K562 (cell line): ENCODE results near the gene ANKLE1. TPM values are rescaled to one million over a fixed set of nuclear protein-coding genes. Genes with fewer than 3 reads are reported as not detected.

Experiments
- CREM ChIP-seq: IDR thresholded peaks from 2 replicates; pipeline ENCODE4 v1.6.1; 2014; ENCODE audit warnings: antibody characterized with exemption, low read depth
- DNMT1 ChIP-seq: fragments of 450-650 bp; IDR thresholded peaks from 2 replicates; pipeline ENCODE4 v1.6.1; 2016; ENCODE audit warnings: antibody characterized with exemption, mild to moderate bottlenecking
- EGR1 ChIP-seq: fragments of 450-650 bp; conservative IDR thresholded peaks from 2 replicates; pipeline ENCODE4 v1.6.1; 2017; ENCODE audit warnings: mild to moderate bottlenecking
- OTX1 ChIP-seq: fragments of 450-650 bp; formaldehyde crosslinking; IDR thresholded peaks from 2 replicates; pipeline ENCODE4 v1.4.0; 2022; ENCODE audit warnings: mild to moderate bottlenecking
- POLR2G ChIP-seq: fragments of 200-400 bp; formaldehyde crosslinking; IDR thresholded peaks from 2 replicates; pipeline ENCODE4 v1.6.1; 2017; ENCODE audit warnings: low read depth, mild to moderate bottlenecking, antibody characterized with exemption, low read length, moderate library complexity
- SP2 ChIP-seq: IDR thresholded peaks from 2 replicates; pipeline ENCODE4 v1.6.1; 2011; ENCODE audit warnings: mild to moderate bottlenecking, low read depth, low read length, moderate library complexity; ENCODE audit not compliant: poor library complexity, severe bottlenecking; ENCODE audit errors: extremely low read depth
- TCF7 ChIP-seq: sonication (generic); IDR thresholded peaks from 2 replicates; pipeline ENCODE4 v1.6.1; 2016; ENCODE audit warnings: antibody characterized with exemption, borderline replicate concordance
- ZNF76 ChIP-seq: fragments of 250-450 bp; sonication (Bioruptor Pico); IDR thresholded peaks from 2 replicates; pipeline ENCODE4 v1.4.0; 2020; ENCODE audit warnings: mild to moderate bottlenecking, moderate library complexity, borderline replicate concordance
- polyA plus RNA-seq, 8 experiments: library from polyadenylated mRNA; depleted of rRNA in 4 of 8; stranded (reverse) in 5 of 8; unstranded in 3 of 8; fragments of >200 nt; fragmentation: Nextera tagmentation in 2 of 8; fragmentation: Illumina TruSeq in 1 of 8; extraction: Ambion mirVana in 2 of 8; extraction: Trizol in 1 of 8; gene quantifications; 2 replicates each; pipeline versions ENCODE4 v1.2.1 to v1.2.3, GENCODE V29; 2011 to 2014; ENCODE audit warnings: inconsistent platforms in 1 of 8, missing spikeins in 1 of 8
- total RNA-seq, 7 experiments: library from RNA; depleted of rRNA in 6 of 7; stranded (reverse); fragments of >200 nt in 6 of 7; fragmentation: Illumina TruSeq in 2 of 7; extraction: Trizol in 2 of 7; gene quantifications; 2 replicates each; pipeline versions ENCODE4 v1.2.1 to v1.2.3, GENCODE V29; 2011 to 2021; ENCODE audit warnings: low replicate concordance in 1 of 7
- TF ChIP-seq, protein P1 (sequence below): fragments of 200-800 bp; sonication (Bioruptor generic); IDR thresholded peaks from 2 replicates; pipeline ENCODE4 v1.6.1; 2017; ENCODE audit warnings: missing genetic modification characterization, missing compliant biosample characterization
- TF ChIP-seq, protein P2 (sequence below): IDR thresholded peaks from 2 replicates; pipeline ENCODE4 v1.6.1; 2011; ENCODE audit not compliant: insufficient read length; ENCODE audit errors: extremely low read depth
- TF ChIP-seq, protein P3 (sequence below): sonication (generic); formaldehyde crosslinking; IDR thresholded peaks from 2 replicates; pipeline ENCODE4 v1.8.1; 2023; ENCODE audit warnings: mild to moderate bottlenecking, missing genetic modification reagents
- TF ChIP-seq, protein P4 (sequence below): fragments of 450-650 bp; IDR thresholded peaks from 2 replicates; pipeline ENCODE4 v1.6.1; 2016; ENCODE audit warnings: borderline replicate concordance
- TF ChIP-seq, protein P5 (sequence below): fragments of 450-650 bp; IDR thresholded peaks from 2 replicates; pipeline ENCODE4 v1.6.1; 2018; ENCODE audit not compliant: partially characterized antibody

Gene ANKLE1
- total and polyA plus RNA-seq, 9 of the 15 experiments (the other 6 are each of a cell fraction or from before 2014, with no cell fraction given), result 0.63 to 9.2 (median 2.9) TPM

DNA sequence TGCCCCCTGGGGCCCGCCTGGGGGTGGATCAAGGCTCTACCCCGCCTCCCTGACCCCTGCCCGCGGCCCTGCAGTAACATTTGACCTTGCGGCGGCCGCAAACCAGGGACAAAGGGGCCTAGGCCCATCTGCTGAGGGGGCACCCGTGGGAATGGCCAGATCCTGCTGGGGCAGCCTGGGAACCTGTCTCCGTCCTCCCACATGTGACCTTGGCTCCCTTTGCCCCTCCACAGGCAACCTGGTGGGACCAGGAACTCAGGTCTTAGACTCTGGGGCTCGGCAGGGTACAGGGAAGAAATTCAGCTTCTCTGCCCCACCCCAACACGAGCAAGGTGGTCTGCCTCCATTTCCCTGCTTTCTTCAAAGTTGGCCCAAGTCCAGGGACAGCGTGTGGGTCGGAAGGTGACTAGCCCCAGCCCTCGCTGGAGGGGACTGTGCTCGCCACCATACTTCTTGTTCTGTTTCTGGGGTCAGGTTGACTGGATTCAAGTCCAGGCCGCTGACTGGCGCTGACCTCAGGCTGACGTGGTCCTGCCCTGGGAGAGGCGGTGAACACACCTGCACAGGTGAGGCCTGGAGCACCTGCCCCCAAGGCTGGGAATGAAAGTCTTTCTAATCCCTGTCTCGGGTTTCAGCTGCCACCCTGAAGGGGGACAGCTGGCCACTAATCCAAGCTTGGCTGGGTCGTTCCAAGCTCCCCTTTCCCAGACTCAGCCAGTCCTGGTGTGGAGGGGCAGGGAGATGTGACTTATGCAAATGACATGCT lies 33.5 kb upstream of the ANKLE1 start (continued):
- TF ChIP-seq, protein P1, sequence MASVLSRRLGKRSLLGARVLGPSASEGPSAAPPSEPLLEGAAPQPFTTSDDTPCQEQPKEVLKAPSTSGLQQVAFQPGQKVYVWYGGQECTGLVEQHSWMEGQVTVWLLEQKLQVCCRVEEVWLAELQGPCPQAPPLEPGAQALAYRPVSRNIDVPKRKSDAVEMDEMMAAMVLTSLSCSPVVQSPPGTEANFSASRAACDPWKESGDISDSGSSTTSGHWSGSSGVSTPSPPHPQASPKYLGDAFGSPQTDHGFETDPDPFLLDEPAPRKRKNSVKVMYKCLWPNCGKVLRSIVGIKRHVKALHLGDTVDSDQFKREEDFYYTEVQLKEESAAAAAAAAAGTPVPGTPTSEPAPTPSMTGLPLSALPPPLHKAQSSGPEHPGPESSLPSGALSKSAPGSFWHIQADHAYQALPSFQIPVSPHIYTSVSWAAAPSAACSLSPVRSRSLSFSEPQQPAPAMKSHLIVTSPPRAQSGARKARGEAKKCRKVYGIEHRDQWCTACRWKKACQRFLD (CRISPR knock-in tag), result no peak
- TF ChIP-seq DNMT1, result no peak
- TF ChIP-seq, protein P2, sequence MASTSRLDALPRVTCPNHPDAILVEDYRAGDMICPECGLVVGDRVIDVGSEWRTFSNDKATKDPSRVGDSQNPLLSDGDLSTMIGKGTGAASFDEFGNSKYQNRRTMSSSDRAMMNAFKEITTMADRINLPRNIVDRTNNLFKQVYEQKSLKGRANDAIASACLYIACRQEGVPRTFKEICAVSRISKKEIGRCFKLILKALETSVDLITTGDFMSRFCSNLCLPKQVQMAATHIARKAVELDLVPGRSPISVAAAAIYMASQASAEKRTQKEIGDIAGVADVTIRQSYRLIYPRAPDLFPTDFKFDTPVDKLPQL, result no peak
- TF ChIP-seq TCF7, result no peak
- TF ChIP-seq, protein P3, sequence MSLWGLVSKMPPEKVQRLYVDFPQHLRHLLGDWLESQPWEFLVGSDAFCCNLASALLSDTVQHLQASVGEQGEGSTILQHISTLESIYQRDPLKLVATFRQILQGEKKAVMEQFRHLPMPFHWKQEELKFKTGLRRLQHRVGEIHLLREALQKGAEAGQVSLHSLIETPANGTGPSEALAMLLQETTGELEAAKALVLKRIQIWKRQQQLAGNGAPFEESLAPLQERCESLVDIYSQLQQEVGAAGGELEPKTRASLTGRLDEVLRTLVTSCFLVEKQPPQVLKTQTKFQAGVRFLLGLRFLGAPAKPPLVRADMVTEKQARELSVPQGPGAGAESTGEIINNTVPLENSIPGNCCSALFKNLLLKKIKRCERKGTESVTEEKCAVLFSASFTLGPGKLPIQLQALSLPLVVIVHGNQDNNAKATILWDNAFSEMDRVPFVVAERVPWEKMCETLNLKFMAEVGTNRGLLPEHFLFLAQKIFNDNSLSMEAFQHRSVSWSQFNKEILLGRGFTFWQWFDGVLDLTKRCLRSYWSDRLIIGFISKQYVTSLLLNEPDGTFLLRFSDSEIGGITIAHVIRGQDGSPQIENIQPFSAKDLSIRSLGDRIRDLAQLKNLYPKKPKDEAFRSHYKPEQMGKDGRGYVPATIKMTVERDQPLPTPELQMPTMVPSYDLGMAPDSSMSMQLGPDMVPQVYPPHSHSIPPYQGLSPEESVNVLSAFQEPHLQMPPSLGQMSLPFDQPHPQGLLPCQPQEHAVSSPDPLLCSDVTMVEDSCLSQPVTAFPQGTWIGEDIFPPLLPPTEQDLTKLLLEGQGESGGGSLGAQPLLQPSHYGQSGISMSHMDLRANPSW (CRISPR knock-in tag), result no peak
- TF ChIP-seq CREM, result peak; percentile 6; the same call in 1 of the 2 replicates
- TF ChIP-seq, protein P4, sequence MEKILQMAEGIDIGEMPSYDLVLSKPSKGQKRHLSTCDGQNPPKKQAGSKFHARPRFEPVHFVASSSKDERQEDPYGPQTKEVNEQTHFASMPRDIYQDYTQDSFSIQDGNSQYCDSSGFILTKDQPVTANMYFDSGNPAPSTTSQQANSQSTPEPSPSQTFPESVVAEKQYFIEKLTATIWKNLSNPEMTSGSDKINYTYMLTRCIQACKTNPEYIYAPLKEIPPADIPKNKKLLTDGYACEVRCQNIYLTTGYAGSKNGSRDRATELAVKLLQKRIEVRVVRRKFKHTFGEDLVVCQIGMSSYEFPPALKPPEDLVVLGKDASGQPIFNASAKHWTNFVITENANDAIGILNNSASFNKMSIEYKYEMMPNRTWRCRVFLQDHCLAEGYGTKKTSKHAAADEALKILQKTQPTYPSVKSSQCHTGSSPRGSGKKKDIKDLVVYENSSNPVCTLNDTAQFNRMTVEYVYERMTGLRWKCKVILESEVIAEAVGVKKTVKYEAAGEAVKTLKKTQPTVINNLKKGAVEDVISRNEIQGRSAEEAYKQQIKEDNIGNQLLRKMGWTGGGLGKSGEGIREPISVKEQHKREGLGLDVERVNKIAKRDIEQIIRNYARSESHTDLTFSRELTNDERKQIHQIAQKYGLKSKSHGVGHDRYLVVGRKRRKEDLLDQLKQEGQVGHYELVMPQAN, result no peak
- TF ChIP-seq ZNF76 (CRISPR knock-in tag), result no peak
- TF ChIP-seq, protein P5, sequence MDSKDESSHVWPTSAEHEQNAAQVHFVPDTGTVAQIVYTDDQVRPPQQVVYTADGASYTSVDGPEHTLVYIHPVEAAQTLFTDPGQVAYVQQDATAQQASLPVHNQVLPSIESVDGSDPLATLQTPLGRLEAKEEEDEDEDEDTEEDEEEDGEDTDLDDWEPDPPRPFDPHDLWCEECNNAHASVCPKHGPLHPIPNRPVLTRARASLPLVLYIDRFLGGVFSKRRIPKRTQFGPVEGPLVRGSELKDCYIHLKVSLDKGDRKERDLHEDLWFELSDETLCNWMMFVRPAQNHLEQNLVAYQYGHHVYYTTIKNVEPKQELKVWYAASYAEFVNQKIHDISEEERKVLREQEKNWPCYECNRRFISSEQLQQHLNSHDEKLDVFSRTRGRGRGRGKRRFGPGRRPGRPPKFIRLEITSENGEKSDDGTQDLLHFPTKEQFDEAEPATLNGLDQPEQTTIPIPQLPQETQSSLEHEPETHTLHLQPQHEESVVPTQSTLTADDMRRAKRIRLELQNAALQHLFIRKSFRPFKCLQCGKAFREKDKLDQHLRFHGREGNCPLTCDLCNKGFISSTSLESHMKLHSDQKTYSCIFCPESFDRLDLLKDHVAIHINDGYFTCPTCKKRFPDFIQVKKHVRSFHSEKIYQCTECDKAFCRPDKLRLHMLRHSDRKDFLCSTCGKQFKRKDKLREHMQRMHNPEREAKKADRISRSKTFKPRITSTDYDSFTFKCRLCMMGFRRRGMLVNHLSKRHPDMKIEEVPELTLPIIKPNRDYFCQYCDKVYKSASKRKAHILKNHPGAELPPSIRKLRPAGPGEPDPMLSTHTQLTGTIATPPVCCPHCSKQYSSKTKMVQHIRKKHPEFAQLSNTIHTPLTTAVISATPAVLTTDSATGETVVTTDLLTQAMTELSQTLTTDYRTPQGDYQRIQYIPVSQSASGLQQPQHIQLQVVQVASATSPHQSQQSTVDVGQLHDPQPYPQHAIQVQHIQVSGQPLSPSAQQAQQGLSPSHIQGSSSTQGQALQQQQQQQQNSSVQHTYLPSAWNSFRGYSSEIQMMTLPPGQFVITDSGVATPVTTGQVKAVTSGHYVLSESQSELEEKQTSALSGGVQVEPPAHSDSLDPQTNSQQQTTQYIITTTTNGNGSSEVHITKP, result no peak
- peak; percentile 40; the same call in 1 of the 2 replicates for TF ChIP-seq POLR2G
- TF ChIP-seq EGR1, result no peak
- no peak for TF ChIP-seq SP2
- TF ChIP-seq OTX1 (CRISPR knock-in tag), result no peak
